IMR-90 (cell line): Measurements from ENCODE around the gene SLC26A8. TPM values are rescaled to one million over a fixed set of nuclear protein-coding genes. Genes with fewer than 3 reads are reported as not detected.
"Not testable (repeated sequence)": the region's sequence is repeated elsewhere in the genome, so short reads cannot be mapped to it uniquely, and the experiment has no call there.

Experiments used
- ATAC-seq: fragments of 200-7000 bp; cut with Tn5 transposase; 2 replicates; pipeline ENCODE4 v1.9.1; 2020; ENCODE audit warnings: low read depth, mild to moderate bottlenecking, moderate library complexity
- BruUV-seq: library from RNA; stranded (reverse); fragments of 400-500 nt; replicated peaks from 2 replicates; lab custom pipeline; 2021; lab: Mats Ljungman, UMichigan
- CTCF ChIA-PET: fragments of 300-600 bp; formaldehyde crosslinking; extraction: SDS; loops from one replicate; lab custom pipeline; 2021; ENCODE audit warnings: antibody characterized with exemption; lab: Yijun Ruan, JAX
- POLR2A ChIA-PET: fragments of 300-600 bp; sonication (Branson Sonifier 250); formaldehyde crosslinking; loops from one replicate; lab custom pipeline; 2022; ENCODE audit warnings: antibody characterized with exemption; ENCODE audit not compliant: unreplicated experiment; lab: Charles Lee
- DNase-seq: peaks from one replicate; pipeline ENCODE4 v3.0.0; 2013
- H2AFZ ChIP-seq: replicated peaks from 2 replicates; pipeline ENCODE3; 2013; ENCODE audit warnings: low read length, mild to moderate bottlenecking; ENCODE audit not compliant: poor library complexity
- H2AK5ac ChIP-seq: 2 replicates; pipeline ENCODE4 v1.6.1; 2013; ENCODE audit warnings: low read depth, low read length, inconsistent platforms
- H2AK9ac ChIP-seq: replicated peaks from 2 replicates; pipeline ENCODE3; 2013; ENCODE audit warnings: mild to moderate bottlenecking, low read depth, low read length, moderate library complexity; ENCODE audit not compliant: poor library complexity
- H2BK120ac ChIP-seq: 2 replicates; pipeline ENCODE4 v1.6.1; 2013; ENCODE audit warnings: low read depth, low read length, inconsistent platforms
- H2BK15ac ChIP-seq: 3 replicates; pipeline ENCODE4 v1.6.1; 2013; ENCODE audit warnings: low read depth, low read length, inconsistent platforms
- H2BK20ac ChIP-seq: 2 replicates; pipeline ENCODE4 v1.6.1; 2013; ENCODE audit warnings: low read depth, mild to moderate bottlenecking, inconsistent platforms, low read length, moderate library complexity
- H2BK5ac ChIP-seq: 2 replicates; pipeline ENCODE4 v1.6.1; 2013; ENCODE audit warnings: mild to moderate bottlenecking, low read depth, low read length, inconsistent platforms; ENCODE audit not compliant: poor library complexity, severe bottlenecking
- H3K14ac ChIP-seq: replicated peaks from 2 replicates; pipeline ENCODE4 v1.6.1; 2013; ENCODE audit warnings: low read depth, low read length, inconsistent platforms
- H3K18ac ChIP-seq: 2 replicates; pipeline ENCODE4 v1.6.1; 2013; ENCODE audit warnings: low read depth, low read length, control low read depth
- H3K23ac ChIP-seq: 2 replicates; pipeline ENCODE4 v1.6.1; 2013; ENCODE audit warnings: low read depth, low read length, inconsistent platforms
- H3K27ac ChIP-seq: 2 replicates; pipeline ENCODE4 v1.5.1; 2013; ENCODE audit warnings: mild to moderate bottlenecking, control low read depth, low read length; ENCODE audit not compliant: insufficient read depth
- H3K27me3 ChIP-seq: 2 replicates; pipeline ENCODE4 v1.6.1; 2013; ENCODE audit warnings: low read length; ENCODE audit not compliant: control insufficient read depth, insufficient read depth
- H3K36me3 ChIP-seq: 2 replicates; pipeline ENCODE4 v1.6.1; 2013; ENCODE audit warnings: low read length, mixed read lengths; ENCODE audit not compliant: control insufficient read depth, insufficient read depth
- H3K4ac ChIP-seq: 2 replicates; pipeline ENCODE4 v1.6.1; 2013; ENCODE audit warnings: low read depth, low read length, inconsistent platforms
- H3K4me1 ChIP-seq: 2 replicates; pipeline ENCODE4 v1.6.1; 2013; ENCODE audit warnings: low read length, mixed read lengths; ENCODE audit not compliant: control insufficient read depth, insufficient read depth
- H3K4me2 ChIP-seq: 2 replicates; pipeline ENCODE4 v1.6.1; 2013; ENCODE audit warnings: low read depth, mild to moderate bottlenecking, control low read depth, low read length, moderate library complexity
- H3K4me3 ChIP-seq: 2 replicates; pipeline ENCODE4 v1.5.1; 2013; ENCODE audit warnings: low read depth, mild to moderate bottlenecking, control low read depth, low read length, moderate library complexity; ENCODE audit not compliant: insufficient read depth
- H3K56ac ChIP-seq: 2 replicates; pipeline ENCODE4 v1.6.1; 2013; ENCODE audit warnings: low read length, inconsistent platforms; ENCODE audit not compliant: insufficient read depth; ENCODE audit errors: extremely low read depth
- H3K79me1 ChIP-seq, 2 experiments: 2 replicates each; pipeline ENCODE4 v1.6.1; 2013; ENCODE audit warnings: low read length in 2 of 2, inconsistent platforms in 1 of 2, low read depth in 1 of 2
- H3K9ac ChIP-seq: 2 replicates; pipeline ENCODE4 v1.6.1; 2013; ENCODE audit warnings: low read depth, low read length, control low read depth
- H3K9me1 ChIP-seq: 2 replicates; pipeline ENCODE4 v1.6.1; 2013; ENCODE audit warnings: low read length, inconsistent platforms; ENCODE audit not compliant: insufficient read depth
- H3K9me3 ChIP-seq: 2 replicates; pipeline ENCODE4 v1.6.1; 2013; ENCODE audit warnings: low read length; ENCODE audit not compliant: control insufficient read depth, insufficient read depth
- H4K20me1 ChIP-seq: 2 replicates; pipeline ENCODE4 v1.6.1; 2013; ENCODE audit warnings: low read length, inconsistent platforms; ENCODE audit not compliant: insufficient read depth
- H4K5ac ChIP-seq: 2 replicates; pipeline ENCODE4 v1.6.1; 2013; ENCODE audit warnings: mild to moderate bottlenecking, low read depth, low read length, control low read depth
- H4K8ac ChIP-seq, 2 experiments: 2 replicates each; pipeline ENCODE4 v1.6.1; 2013; ENCODE audit warnings: low read depth in 2 of 2, low read length in 2 of 2, control low read depth in 1 of 2, inconsistent platforms in 1 of 2
- H4K91ac ChIP-seq: 2 replicates; pipeline ENCODE4 v1.6.1; 2013; ENCODE audit warnings: low read depth, low read length, inconsistent platforms; ENCODE audit not compliant: insufficient read depth
- BHLHE40 ChIP-seq: fragments of 150-350 bp; IDR thresholded peaks from 2 replicates; pipeline ENCODE4 v1.6.1; 2016; ENCODE audit warnings: mild to moderate bottlenecking, low read depth, low read length
- CEBPB ChIP-seq: IDR thresholded peaks from 2 replicates; pipeline ENCODE4 v1.6.1; 2012; ENCODE audit warnings: low read depth, low read length, improper control_type of control experiment
- FOS ChIP-seq: fragments of 150-350 bp; IDR thresholded peaks from 2 replicates; pipeline ENCODE4 v1.6.1; 2016; ENCODE audit warnings: low read depth, low read length
- MXI1 ChIP-seq: IDR thresholded peaks from 2 replicates; pipeline ENCODE4 v1.6.1; 2012; ENCODE audit warnings: low read depth, mild to moderate bottlenecking, low read length, moderate library complexity, borderline replicate concordance
- WGBS, 2 experiments: methylation state at CpG; one replicate each; pipeline versions ENCODE4 v1.1.5 to v1.1.7; 2013; ENCODE audit warnings: missing lambda C conversion rate in 2 of 2; ENCODE audit not compliant: insufficient read length in 1 of 2; ENCODE audit errors: extremely low coverage in 2 of 2; 5-methylcytosine and 5-hydroxymethylcytosine counted together
- dilution Hi-C: fragments of 300-500 bp; cut with HindIII; formaldehyde crosslinking; loops from one replicate; pipeline ENCODE4 v1.14.3; 2018; ENCODE audit warnings: low sequenced_read_pairs; ENCODE audit not compliant: unreplicated experiment
- in situ Hi-C: fragments of 300-500 bp; cut with MboI; formaldehyde crosslinking; loops from 3 replicates; pipeline ENCODE4 v1.14.3; 2019; ENCODE audit warnings: low sequenced_read_pairs, inconsistent platforms, mixed read lengths
- intact Hi-C: fragments of 100-400 bp; cut with micrococcal nuclease; formaldehyde crosslinking; loops from 2 replicates; pipeline ENCODE4 v1.10.0; 2022
- polyA plus RNA-seq, 3 experiments: library from polyadenylated mRNA; depleted of rRNA; stranded (reverse); fragments of >200 nt; gene quantifications; 2 replicates each; pipeline ENCODE4 v1.2.3, GENCODE V29; 2012; ENCODE audit warnings: low replicate concordance in 1 of 3
- total RNA-seq: library from RNA; depleted of rRNA; stranded (reverse); fragments of >200 nt; gene quantifications from 2 replicates; pipeline ENCODE4 v1.2.3, GENCODE V29; 2012

Gene SLC26A8
- total and polyA plus RNA-seq, 2 of the 4 experiments (the other 2 are of a cell fraction), result 0.07 TPM; not detected in 1

DNA sequence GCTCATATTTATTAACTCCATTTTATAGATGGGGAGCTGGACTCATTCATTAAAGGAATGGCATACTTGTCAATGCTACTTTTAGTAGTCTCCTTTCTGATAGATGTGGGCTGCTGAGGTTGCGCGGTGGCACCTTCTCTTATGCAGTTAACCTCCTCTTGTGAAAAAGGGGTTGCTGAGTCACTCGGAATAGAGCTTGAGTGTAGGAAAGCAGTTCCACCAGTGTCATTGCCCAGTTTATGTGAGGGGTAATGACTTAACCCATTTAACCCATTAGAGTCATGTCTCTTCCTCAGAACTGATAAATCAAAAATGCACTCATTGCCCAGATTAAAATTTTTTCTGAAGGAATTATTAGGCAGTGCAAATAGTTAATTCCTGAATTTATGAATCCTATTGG, 9.5 kb upstream of the SLC26A8 start:
- WGBS, 2 experiments, result no CpG with 5 or more reads among the region's 3 CpGs
- ChIA-PET POLR2A (no interaction called here), CTCF (no interaction called here)

DNA sequence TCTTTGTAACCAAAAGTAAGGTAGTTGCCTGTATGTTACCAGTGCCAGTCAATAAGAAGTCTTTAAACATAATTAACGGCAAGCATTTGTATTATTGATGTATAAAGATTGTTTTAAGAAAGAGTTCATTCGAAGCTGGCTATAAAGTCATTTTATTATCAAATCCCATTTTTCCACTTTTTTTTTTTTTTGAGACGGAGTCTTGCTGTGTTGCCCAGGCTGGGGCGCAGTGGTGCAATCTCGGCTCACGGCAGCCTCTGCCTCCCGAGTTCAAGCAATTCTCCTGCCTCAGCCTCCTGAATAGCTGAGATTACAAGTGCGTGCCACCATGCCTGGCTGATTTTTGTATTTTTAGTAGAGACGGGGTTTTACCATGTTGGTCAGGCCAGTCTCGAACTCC, 8.7 kb upstream of the SLC26A8 start:
- BruUV-seq, H3K4ac ChIP-seq, H3K18ac ChIP-seq, H3K36me3 ChIP-seq, dilution Hi-C loops, H2BK5ac ChIP-seq, H2AFZ ChIP-seq, H2BK20ac ChIP-seq, ATAC-seq, H3K4me2 ChIP-seq, intact Hi-C loops, H3K27me3 ChIP-seq, H3K14ac ChIP-seq, H2AK9ac ChIP-seq, in situ Hi-C loops, H4K5ac ChIP-seq, H4K91ac ChIP-seq, H3K4me3 ChIP-seq, H3K56ac ChIP-seq, H3K9me3 ChIP-seq, H3K23ac ChIP-seq, H3K27ac ChIP-seq, H4K8ac ChIP-seq, H2BK120ac ChIP-seq, DNase-seq, H2AK5ac ChIP-seq, H2BK15ac ChIP-seq, H3K9ac ChIP-seq: not testable (repeated sequence)
- CTCF ChIA-PET, result interaction anchor here (0.6 to 1.3 kb wide), 2 partner anchors 9 to 63 kb away, joined by 3 to 5 read pairs; no protein-coding TSS in a partner anchor
- whole genome bisulfite sequencing, 2 experiments, result 100% methylated on average over 1 of the region's 10 CpGs; no CpG with 5 or more reads in 1 of the 2 experiments
- H3K9me1 ChIP-seq, result peaks cover 12% of the 10 kb centered on the region
- peaks cover 11 to 52% of the 10 kb centered on the region in 2 experiments for H3K79me1 ChIP-seq
- POLR2A ChIA-PET, result interaction anchor here (0.6 kb wide), 1 partner anchor 58 kb away, joined by 4 read pairs; no protein-coding TSS in a partner anchor
- H3K4me1 ChIP-seq, result peaks cover 12% of the 10 kb centered on the region
- peaks cover 81% of the 10 kb centered on the region for H4K20me1 ChIP-seq

More for the DNA sequence above, 9.5 kb upstream of the SLC26A8 start:
- no peak overlapping the region for H3K4ac ChIP-seq
- H3K9me1 ChIP-seq, result peaks cover 16% of the 10 kb centered on the region
- no peak overlapping the region for H2AFZ ChIP-seq
- no TSS peak for BruUV-seq
- dilution Hi-C loops (no loop called here), intact Hi-C loops (no loop called here), in situ Hi-C loops (no loop called here)
- no peak overlapping the region for H3K9ac ChIP-seq
- H4K20me1 ChIP-seq, result peaks cover 88% of the 10 kb centered on the region
- no peak overlapping the region for H3K27ac ChIP-seq
- H3K14ac ChIP-seq, result no peak overlapping the region
- no peak overlapping the region for H4K5ac ChIP-seq
- H2AK9ac ChIP-seq, result no peak overlapping the region
- no peak overlapping the region for H2BK20ac ChIP-seq
- peaks cover 13% of the 10 kb centered on the region for H3K4me1 ChIP-seq
- DNase-seq, result peak; percentile 49
- no peak overlapping the region for H2BK5ac ChIP-seq
- no peak overlapping the region for H2BK15ac ChIP-seq
- H3K9me3 ChIP-seq, result no peaks in the 10 kb centered on the region
- H4K91ac ChIP-seq, result no peak overlapping the region
- H2BK120ac ChIP-seq, result no peak overlapping the region
- no peaks in the 10 kb centered on the region for H3K36me3 ChIP-seq
- H3K56ac ChIP-seq, result no peak overlapping the region
- 0 out of 2 replicates have a peak overlapping the region, but pooled peaks have one; percentile 2 for H3K4me2 ChIP-seq
- H3K23ac ChIP-seq, result no peak overlapping the region
- H4K8ac ChIP-seq, result no peak overlapping the region
- H3K4me3 ChIP-seq, result no peak overlapping the region
- 0 out of 2 replicates have a peak, but pooled peaks have one; percentile 13 for TF ChIP-seq CEBPB
- no peak for TF ChIP-seq BHLHE40
- no peak for TF ChIP-seq MXI1
- 0 out of 2 replicates have a peak, but pooled peaks have one; percentile 14 for TF ChIP-seq FOS
- H3K27me3 ChIP-seq, result no peaks in the 10 kb centered on the region
- no peak for ATAC-seq
- H2AK5ac ChIP-seq, result no peak overlapping the region
- H3K79me1 ChIP-seq, result peaks cover 11 to 54% of the 10 kb centered on the region in 2 experiments; a peak in 3 of 4 replicates
- H3K18ac ChIP-seq, result no peak overlapping the region
